ENCODE measurements around the gene MSTO1.
"Not testable (repeated sequence)": the region's sequence is repeated elsewhere in the genome, so short reads cannot be mapped to it uniquely, and the experiment has no call there.

Gene MSTO1

GRCh38 chr1:155609515-155610256 is at the start of gene MSTO1:
TSS of gene MSTO1 (plus strand) at chr1:155610218. CDS start at chr1:155610249, 31 bp downstream.
- peak; percentile 87 for DNase-seq (ENCODE audit: low read depth)

GRCh38 chr1:155561779-155562580 is 48.0 kb upstream of the MSTO1 start:
- DNase-seq (ENCODE audit: low read depth), result not testable (repeated sequence)

DNA sequence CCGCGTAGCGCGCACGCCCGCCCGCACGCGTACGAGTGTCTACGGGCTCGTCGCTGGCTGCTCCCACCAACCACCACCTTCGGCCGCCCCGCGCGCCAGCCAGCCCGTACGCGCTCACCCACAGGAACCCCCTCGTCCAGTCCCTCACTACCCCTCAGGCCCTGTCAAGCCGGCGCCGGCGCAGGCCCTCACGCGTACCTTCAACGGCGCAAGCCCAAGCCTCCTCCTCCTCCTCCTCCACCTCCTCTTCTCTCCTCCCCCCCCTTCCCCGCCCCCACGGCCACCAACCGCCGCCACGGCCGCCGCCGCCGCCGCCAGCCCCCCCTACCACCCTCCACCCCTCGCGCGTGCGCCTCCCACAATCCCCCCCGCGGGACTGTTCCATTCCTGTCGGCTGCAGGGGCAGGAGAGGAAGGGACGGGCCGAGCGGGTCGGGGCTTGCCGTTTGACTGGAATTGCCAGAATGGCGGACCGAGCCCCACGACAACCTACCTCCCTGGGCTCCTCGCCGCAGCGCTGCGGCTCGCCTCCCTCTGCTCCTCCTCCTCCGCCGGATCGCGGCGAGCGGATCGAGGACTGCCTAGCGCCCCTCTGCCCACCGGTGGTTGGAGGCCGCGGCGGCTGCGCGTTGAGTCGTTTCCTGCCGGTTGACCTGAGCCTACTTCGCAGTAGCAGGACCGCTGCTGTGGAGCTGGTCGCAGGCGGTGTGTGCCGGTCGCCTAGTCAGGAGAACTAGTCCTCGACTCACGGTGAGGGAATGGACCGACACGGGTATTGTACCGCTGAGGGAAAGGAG is 47.2 kb upstream of the MSTO1 start, which contains the start of gene ASH1L:
ASH1L (minus strand) TSS at position 223 of the 796 bp plus-strand sequence. CDS start 41,284 bp downstream, outside the sequence.
- peak; percentile 68 for DNase-seq (ENCODE audit: low read depth)

DNA sequence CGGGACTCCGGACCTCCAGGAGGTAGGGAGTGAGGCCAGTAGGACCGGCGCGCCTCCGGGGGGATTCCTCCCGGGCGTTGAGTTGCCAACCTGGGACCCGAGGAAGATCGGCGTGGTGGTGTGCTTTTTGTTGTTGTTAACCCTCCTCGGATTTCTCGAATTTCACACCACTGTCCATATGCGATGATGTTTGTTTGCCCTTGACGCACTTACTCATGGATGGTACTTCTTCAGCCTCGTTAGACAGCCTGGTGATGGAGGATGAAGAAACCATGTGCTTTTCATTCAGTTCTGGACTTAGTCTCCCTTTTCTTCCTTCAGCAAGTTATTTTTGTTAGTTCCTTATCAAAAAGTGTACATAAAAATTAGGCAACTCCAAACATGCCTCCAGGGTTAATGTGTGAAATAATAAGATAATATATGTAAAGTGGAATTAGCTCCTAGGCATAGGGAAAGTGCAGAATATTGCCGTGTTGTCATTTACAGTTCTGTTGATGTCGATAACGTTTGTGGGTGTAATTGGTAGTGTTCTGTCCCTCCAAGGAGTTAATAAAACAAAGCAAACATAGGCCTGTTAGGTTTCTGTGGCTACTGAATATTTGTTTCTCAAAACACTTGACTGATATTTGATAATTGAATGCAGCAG is 46.5 kb upstream of the MSTO1 start:
- not testable (repeated sequence) for DNase-seq (ENCODE audit: low read depth)

DNA sequence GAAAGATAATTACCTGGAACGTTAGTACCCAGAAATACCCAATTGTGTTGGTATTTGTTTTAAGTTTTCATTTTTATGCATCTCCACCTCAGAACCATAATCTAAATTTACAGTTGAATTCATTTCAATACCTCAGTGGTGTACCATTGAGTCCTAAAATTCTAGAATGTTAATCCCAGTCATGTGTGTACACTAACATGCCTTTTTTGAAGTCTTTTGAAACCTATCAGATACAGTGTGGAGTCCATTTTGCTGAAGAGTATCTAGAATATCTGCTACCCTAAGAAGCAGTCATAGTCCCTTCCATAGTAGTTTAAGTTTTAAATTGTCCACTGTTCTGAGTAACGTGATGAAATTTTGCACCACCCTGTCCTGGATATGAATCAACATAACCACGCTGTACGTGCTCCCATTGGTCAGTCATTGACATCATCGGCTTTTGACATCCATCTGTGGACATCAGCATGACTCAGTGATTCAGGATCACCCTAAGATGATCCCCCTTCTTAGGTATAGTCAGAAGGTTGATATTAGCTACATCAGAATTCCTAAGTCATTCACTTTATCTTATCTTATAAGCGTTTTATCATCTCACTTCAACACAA is 39.9 kb upstream of the MSTO1 start:
- no peak for DNase-seq (ENCODE audit: low read depth)

GRCh38 chr1:155570593-155570990 is 39.4 kb upstream of the MSTO1 start:
- no peak for DNase-seq (ENCODE audit: low read depth)

GRCh38 chr1:155574077-155574476 is 35.9 kb upstream of the MSTO1 start:
- DNase-seq (ENCODE audit: low read depth), result no peak

DNA sequence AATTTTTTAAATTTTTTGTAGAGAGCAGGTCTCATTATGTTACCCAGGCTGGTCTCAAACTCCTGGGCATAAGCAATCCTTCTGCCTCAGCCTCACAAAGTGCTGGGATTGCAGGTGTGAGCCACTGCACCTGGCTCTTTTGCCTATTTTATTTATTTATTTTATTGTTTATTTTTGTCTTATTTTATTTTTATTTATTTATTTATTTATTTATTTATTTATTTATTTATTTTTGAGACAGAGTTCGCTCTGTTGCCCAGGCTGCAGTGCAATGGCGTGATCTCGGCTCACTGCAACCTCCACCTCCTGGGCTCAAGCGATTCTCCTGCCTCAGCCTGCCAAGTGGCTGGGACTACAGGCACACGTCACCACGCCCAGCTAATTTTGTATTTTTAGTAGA is 34.4 kb upstream of the MSTO1 start:
- DNase-seq (ENCODE audit: low read depth), result not testable (repeated sequence)

GRCh38 chr1:155583846-155584245 is 26.2 kb upstream of the MSTO1 start:
- not testable (repeated sequence) for DNase-seq (ENCODE audit: low read depth)

DNA sequence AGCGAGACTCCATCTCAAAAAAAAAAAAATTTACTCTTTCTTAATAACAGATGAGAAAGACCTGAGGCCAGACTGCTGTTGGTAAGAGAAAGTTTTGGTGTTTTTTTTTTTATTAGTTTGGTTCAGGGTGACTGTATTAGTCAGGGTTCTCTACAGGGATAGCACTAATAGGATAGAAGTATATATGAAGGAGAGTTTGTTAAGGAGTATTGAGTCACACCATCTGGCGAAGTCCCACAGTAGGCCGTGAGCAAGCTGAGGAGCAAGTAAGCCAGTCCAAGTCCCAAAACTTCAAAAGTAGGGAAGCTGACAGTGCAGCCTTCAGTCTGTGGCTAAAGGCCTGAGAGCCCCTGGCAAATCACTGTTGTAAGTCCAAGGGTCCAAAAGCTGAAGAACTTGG is 20.7 kb upstream of the MSTO1 start:
- not testable (repeated sequence) for DNase-seq (ENCODE audit: low read depth)

GRCh38 chr1:155590516-155591247 is 19.3 kb upstream of the MSTO1 start:
- DNase-seq (ENCODE audit: low read depth), result not testable (repeated sequence)

- peak; percentile 11 for DNase-seq (ENCODE audit: low read depth)
Observed at GRCh38 chr1:155591770-155592169, 18.2 kb upstream of the MSTO1 start.

DNA sequence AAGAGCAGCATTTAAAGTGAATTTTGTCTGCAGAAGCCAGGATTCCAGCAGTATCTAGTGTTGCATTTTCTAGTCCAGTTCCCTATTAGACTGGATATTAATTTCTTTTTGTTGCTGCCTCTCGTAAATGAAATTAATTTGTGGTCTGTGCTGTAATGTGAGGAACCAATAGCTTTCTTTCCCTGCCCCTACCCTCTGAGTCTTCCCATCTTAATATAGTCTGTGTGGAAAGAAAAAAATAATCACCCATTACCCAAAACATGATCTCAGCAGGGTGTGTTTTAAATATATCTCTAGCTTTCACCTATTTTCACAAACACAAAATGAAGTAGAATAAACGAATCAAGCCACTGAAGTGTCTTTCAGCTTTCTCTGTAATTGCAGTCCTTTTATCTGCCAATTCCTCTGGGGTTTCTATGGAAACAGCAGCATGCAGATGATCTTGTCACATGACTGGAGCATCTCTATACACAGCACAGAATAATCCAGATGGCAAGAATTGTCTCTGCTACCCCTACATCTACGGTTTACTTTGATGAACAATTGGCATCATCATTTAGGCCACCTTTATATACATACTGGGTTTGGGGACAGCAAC is 14.0 kb upstream of the MSTO1 start:
- DNase-seq (ENCODE audit: low read depth), result not testable (repeated sequence)

GRCh38 chr1:155596864-155597263 is 13.2 kb upstream of the MSTO1 start:
- DNase-seq (ENCODE audit: low read depth), result no peak

- peak; percentile 13 for DNase-seq (ENCODE audit: low read depth)
Observed at GRCh38 chr1:155598842-155599331, 11.1 kb upstream of the MSTO1 start.

GRCh38 chr1:155599828-155600572 is 10.0 kb upstream of the MSTO1 start:
- not testable (repeated sequence) for DNase-seq (ENCODE audit: low read depth)

- no peak for DNase-seq (ENCODE audit: low read depth)
Observed at GRCh38 chr1:155607708-155608107, 2.3 kb upstream of the MSTO1 start.

DNA sequence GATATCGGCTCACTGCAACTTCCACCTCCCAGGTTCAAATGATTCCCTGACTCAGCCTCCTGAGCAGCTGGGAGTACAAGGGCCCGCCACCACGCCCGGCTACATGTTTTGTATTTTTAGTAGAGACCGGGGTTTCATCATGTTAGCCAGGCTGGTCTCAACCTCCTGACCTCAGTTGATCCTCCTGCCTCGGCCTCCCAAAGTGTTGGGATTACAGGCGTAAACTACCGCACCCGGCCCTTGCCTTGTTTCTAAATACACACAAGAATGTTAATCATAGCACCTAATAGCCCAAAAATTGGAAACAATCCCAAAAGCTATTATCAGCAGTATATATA is 1.2 kb upstream of the MSTO1 start:
- no peak for DNase-seq (ENCODE audit: low read depth)

- not testable (repeated sequence) for DNase-seq (ENCODE audit: low read depth)
Observed at GRCh38 chr1:155610257-155610647, 234 bp downstream of the MSTO1 start.

Measured in GM04503 (cell line).